CD4-positive, alpha-beta T cell treated with Interleukin-4 for 1 hour (primary cell): Measurements from ENCODE around the gene MLLT6.
"Not testable (repeated sequence)": the region's sequence is repeated elsewhere in the genome, so short reads cannot be mapped to it uniquely, and the experiment has no call there.

Experiments used
- DNase-seq, 2 donors: peaks; one replicate each; pipeline ENCODE4 v3.0.0-alpha.2; 2020 to 2022

The MLLT6 gene

GRCh38 chr17:38709104-38709820 is 4.2 kb downstream of the MLLT6 start:
- DNase-seq: no peak

- DNase-seq: no peak
Measured at GRCh38 chr17:38709864-38710603, 5.0 kb downstream of the MLLT6 start.

- DNase-seq: no peak
Measured at GRCh38 chr17:38710604-38710962, 5.5 kb downstream of the MLLT6 start.

- no peak for DNase-seq
Measured at GRCh38 chr17:38710985-38711384, 5.9 kb downstream of the MLLT6 start.

- no peak for DNase-seq
Measured at GRCh38 chr17:38711792-38712571, 6.9 kb downstream of the MLLT6 start.

GRCh38 chr17:38712593-38712992 is 7.5 kb downstream of the MLLT6 start:
- no peak for DNase-seq

GRCh38 chr17:38713456-38714075 is 8.5 kb downstream of the MLLT6 start:
- DNase-seq: no peak

GRCh38 chr17:38715216-38715943 is 10.3 kb downstream of the MLLT6 start:
- no peak for DNase-seq

- no peak for DNase-seq
Measured at GRCh38 chr17:38716368-38717005, 11.4 kb downstream of the MLLT6 start.

GRCh38 chr17:38717139-38717745 is 12.2 kb downstream of the MLLT6 start:
- DNase-seq: no peak

- no peak for DNase-seq
Measured at GRCh38 chr17:38719289-38719942, 14.3 kb downstream of the MLLT6 start.

GRCh38 chr17:38719943-38720641 is 15.0 kb downstream of the MLLT6 start:
- no peak for DNase-seq

GRCh38 chr17:38720941-38721340 is 15.9 kb downstream of the MLLT6 start:
- no peak for DNase-seq

GRCh38 chr17:38721802-38722201 is 16.7 kb downstream of the MLLT6 start:
- no peak for DNase-seq

GRCh38 chr17:38724337-38724988 is 19.4 kb downstream of the MLLT6 start:
- no peak for DNase-seq

GRCh38 chr17:38725066-38725465 is 20.0 kb downstream of the MLLT6 start:
- no peak for DNase-seq

GRCh38 chr17:38726145-38726544 is 21.1 kb downstream of the MLLT6 start:
- DNase-seq: not testable (repeated sequence)

- peak; percentile 70 to 78 for DNase-seq
Measured at GRCh38 chr17:38727736-38728135, 22.7 kb downstream of the MLLT6 start.

GRCh38 chr17:38728290-38728831 is 23.3 kb downstream of the MLLT6 start:
- peak; percentile 81 to 87 for DNase-seq
